ENCODE data around the gene TRMT112.

DNA sequence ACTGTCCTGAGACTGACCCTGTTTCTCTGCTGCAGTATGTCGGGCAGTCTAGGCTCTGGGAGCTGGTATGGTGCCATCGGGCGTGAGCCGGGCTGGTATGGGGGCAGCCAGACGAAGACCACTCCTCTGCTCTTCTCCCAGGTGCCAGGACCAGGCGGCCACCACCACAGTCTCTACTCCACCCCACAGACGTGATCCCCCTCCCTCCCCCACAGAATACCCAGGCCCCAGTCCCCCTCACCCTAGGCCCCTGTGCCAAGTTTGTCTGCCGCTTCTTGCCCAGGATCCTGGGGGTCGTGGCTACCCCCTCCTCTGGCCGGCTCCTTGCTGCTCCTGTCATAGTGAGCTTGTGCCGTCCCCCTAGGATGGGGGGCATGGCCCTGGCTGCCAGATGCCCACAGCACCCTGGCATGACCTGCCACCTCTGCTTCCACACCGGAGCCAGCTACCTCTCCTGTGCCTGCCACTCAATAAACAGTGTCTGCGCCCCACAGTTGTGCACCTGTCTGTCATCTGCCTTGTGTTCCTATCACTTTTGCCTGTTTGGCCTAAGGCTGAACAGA lies 28.3 kb downstream of the TRMT112 start:
- TF ChIP-seq POLR2AphosphoS5 (IDR thresholded peaks at IDR 0.05; ENCODE audit: low read depth, low read length) (no peak), TAF1 (IDR thresholded peaks at IDR 0.05; ENCODE audit: borderline replicate concordance, insufficient read depth, low read length) (no peak), FOXP2 (optimal IDR thresholded peaks at IDR 0.05; ENCODE audit: borderline replicate concordance, extremely low read depth, extremely low read length, insufficient read depth) (no peak)

Data from PFSK-1 (cell line).